Measurements from ENCODE around the gene TRIM45.

GRCh38 chr1:117069220-117069844 lies 52.2 kb downstream of the TRIM45 start:
- no peak for TF ChIP-seq ZNF274 (IDR thresholded peaks at IDR 0.05; ENCODE audit: low read depth, low read length)
- TF ChIP-seq YY1 (IDR thresholded peaks at IDR 0.05; ENCODE audit: insufficient read depth, insufficient read length): no peak
- no peak for TF ChIP-seq SUZ12 (IDR thresholded peaks at IDR 0.05; ENCODE audit: extremely low read depth, insufficient read depth, insufficient read length)
